Subcutaneous adipose tissue (tissue), 4 donors: ENCODE results near the gene SPATA9. TPM values are rescaled to one million over a fixed set of nuclear protein-coding genes. Genes with fewer than 3 reads are reported as not detected.

Experiments used
- total RNA-seq, 4 donors: library from RNA; depleted of rRNA; stranded (reverse); fragments of >200 nt; gene quantifications; one replicate each; pipeline ENCODE4 v1.1.0, GENCODE V29; 2016
- TF ChIP-seq, protein P1 (sequence below): fragments of 450-650 bp; IDR thresholded peaks from one replicate; pipeline ENCODE4 v1.5.1; 2016; ENCODE audit warnings: low read depth, mild to moderate bottlenecking, control low read depth, antibody characterized with exemption, moderate library complexity

Gene SPATA9
- total RNA-seq, 4 donors from 2014 or later: 2.4 to 4.7 TPM; not detected in 2

DNA sequence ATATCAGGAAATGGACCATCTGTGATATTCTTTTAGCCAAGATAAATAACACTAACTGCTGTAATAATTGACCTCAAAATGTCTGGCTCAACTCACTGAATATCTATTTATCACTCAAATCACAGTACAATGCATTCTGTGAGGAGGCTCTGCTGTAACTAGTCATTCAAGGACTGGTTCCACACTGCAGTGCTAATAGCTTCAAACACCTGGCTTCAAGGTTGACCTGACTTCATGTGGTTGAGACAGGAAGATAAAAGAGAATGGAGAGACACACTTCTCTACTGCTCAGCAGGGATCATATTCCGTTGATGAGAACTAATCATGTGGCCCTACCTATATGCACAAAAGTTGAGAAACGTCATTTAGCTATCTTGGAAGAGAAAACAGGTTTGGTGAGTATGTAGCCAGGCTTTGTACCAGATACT, 45.0 kb upstream of the SPATA9 start:
- TF ChIP-seq, protein P1, sequence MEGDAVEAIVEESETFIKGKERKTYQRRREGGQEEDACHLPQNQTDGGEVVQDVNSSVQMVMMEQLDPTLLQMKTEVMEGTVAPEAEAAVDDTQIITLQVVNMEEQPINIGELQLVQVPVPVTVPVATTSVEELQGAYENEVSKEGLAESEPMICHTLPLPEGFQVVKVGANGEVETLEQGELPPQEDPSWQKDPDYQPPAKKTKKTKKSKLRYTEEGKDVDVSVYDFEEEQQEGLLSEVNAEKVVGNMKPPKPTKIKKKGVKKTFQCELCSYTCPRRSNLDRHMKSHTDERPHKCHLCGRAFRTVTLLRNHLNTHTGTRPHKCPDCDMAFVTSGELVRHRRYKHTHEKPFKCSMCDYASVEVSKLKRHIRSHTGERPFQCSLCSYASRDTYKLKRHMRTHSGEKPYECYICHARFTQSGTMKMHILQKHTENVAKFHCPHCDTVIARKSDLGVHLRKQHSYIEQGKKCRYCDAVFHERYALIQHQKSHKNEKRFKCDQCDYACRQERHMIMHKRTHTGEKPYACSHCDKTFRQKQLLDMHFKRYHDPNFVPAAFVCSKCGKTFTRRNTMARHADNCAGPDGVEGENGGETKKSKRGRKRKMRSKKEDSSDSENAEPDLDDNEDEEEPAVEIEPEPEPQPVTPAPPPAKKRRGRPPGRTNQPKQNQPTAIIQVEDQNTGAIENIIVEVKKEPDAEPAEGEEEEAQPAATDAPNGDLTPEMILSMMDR: no peak

DNA sequence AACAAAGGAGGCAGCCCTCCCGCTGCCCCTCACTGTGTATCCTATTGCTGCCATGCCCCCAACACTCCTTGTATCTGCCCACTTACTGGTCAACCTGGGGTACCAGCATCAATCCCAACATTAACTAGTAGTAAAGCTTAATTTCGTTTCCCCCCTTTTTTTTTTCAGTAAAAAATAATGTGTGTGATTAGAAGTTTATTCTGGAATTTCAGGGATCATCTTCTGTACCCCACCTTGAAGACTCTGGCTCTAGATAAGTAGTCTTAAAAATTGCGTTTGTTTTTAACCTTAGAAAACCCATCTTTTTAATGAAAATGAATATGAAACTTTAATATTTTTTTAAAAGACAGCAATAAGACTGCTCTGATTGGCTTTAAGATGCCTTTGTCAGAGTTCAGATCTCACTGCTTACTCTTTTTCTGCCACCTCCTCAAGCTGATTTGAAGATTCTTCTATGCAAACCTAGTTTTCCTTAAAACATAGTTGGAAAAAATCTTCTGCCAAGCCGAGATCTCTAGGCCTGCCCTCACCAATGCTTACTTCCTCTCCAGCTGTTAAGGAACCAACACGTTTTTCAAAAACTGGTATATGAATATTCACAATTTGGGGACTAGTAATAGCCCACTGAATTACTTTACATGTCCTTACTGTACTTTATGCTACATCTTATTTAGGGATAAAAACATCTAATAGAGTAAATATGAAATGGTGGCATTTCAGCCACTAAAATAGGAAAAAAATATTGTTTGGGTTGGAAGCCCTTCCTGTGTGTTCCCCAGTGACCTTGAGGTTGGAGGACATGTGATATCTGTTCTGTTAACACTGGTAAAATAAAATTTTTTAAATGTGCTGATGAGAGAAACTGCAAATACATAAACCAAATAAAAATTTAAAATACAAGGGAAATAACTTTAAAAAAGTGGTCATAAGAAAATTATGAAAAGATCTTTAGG, 44.3 kb upstream of the SPATA9 start:
- TF ChIP-seq, protein P1: no peak

DNA sequence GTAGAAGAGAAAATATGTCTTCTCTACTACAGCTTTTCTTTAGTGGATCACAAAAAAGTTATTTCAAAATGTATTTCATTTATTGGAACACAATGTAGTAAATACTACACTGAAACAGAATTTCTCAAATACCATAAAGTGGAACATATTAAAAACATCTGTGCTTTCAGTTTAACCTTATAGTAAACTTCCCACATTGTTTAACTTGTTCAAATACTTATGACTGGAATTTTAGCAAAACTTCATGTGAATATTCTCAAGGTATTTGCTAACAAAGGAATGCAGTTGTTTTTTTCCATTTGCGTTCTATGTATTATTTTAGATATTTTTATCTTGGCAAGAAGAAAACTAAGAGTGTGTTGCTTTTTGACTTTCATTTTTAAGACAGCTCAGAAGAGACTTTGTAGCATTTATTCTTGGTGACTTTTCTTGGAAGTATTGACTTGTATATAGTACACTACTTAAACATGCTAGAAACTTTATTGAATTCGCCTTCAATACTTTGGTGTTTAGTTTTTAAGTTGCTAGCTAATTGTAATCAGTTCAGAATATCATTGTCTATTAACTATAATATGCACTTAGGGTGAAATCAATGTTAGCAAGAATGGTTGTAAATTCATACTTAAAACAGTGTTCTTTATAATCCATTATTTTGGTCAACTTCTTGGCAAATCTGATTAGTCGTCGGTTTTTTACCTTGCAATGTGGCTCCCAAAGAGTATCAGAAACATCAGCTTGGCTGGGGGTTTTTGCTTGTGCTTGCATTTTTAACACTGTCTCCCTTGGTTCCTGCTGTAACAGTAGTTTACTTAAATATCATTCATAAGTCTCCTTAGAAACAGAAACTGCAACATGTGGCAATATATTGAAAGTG, 43.4 kb upstream of the SPATA9 start:
- TF ChIP-seq, protein P1: no peak

DNA sequence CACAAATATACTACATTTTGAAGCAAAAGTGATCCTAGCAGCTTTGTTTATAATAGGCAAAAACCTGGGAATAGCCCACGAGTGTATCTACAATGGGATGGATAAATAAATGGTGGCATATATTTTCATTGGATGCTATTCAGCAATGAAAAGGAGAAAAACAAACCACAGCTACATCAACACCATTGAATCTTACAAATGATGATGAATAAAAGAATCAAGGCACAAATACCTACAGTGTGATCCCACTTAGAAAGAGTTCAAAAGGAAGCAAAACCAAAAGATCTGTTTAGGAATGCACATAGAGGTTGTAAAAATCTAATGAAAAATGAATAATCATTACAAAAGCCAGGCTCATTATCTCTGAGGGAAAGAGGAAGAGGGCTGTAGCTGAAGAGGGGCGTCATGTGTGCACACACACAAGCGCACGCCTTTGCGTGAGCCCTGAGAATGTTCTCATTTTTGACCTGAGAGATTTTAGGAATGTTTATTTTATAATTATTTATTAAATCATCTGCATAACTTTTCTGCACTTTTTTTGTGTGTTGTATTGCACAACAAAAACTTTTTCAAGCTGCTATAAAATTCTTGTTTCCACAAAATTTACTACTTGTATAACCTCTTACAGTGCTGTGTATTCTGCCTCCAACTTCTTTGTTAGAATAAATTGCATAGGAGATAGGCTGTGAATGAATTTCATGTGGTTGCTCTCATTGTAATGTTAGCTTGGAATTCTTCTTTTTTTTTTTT, 42.5 kb upstream of the SPATA9 start:
- TF ChIP-seq, protein P1: no peak

DNA sequence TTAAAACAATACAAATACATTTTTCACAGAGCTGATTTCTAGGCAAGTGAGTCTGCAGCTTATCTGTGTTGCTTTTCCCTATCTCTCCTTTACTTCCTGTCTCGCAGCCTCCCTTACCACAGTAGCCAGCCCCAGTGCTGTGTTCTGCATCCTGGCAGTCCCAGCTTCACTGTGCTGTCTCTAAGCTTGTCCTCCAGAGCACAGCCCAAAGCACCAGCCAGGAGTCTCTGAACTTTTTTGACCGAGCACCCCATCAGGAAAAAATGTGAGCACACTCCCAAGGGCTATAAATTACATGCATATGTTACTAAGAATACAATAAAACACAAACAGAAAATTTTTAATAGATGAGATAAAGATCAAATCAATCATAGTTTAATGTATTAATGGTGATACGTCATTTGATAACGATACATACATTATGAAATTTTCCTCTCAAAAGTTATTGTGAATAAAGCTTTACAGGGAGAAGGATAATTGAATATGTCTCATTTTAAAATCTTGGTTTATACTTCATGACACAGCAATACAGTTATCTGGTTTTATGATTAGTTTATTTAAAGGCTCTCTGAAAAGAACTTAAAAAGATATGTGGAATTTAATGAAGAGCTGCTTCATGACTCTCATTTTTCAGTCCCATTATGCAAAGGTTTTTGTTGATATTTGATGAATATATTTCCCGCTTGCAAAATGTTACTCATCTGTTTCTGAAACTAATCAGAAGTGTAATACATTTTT, 41.0 kb upstream of the SPATA9 start:
- TF ChIP-seq, protein P1: no peak

DNA sequence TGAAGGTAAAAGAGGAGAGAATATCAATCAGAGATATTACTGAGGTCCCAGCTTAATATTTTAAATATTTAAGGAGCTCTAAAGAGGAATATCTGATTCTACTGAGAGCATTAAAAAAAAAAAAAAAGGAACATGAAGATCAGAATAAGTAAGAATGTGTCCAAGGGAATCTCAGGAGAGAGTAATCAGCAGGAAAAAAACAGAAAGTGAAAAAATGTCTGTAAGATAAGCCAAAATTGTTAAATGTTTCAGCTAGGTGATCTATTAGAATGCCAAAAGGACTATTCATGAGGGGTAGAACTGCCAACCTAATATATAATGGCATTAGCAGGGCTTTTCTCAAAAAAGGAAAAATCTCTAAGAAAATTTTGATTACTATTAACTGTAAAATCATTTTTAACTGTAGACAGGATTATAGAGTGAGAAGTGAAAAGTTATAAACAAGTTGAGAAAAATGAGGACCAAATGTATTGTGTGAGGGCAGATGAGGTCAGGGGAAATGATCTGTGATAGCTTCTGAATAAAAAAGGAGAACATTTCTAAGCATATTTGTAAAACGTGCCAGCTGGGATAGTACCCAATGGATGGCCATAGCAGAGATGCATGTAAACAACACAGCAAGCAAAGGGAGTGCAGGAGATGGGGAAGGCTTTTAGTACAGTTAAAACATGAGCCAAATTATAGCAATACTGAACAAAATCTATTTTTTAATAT, 38.9 kb upstream of the SPATA9 start:
- TF ChIP-seq, protein P1: no peak
